Measurements from ENCODE around the gene PARP3.

GRCh38 chr3:51929420-51930003, 12.7 kb upstream of the PARP3 start:
- TF ChIP-seq CTCF (IDR thresholded peaks at IDR 0.05) (no peak), POLR2A (IDR thresholded peaks at IDR 0.05) (no peak)

Measured in thyroid gland (tissue), 4 donors.